ENCODE results near the gene GSDMA.
"Not testable (repeated sequence)": the region's sequence is repeated elsewhere in the genome, so short reads cannot be mapped to it uniquely, and the experiment has no call there.

GSDMA gene

GRCh38 chr17:39999067-39999466 lies 36.3 kb downstream of the GSDMA start:
- no peak for DNase-seq

GRCh38 chr17:40000161-40000560 lies 37.4 kb downstream of the GSDMA start:
- no peak for DNase-seq

GRCh38 chr17:40001335-40001734 lies 38.5 kb downstream of the GSDMA start:
- not testable (repeated sequence) for DNase-seq

- no peak for DNase-seq
These were observed 41.3 kb downstream of the GSDMA start for GRCh38 chr17:40004072-40004471.

- DNase-seq, result no peak
These were observed 41.9 kb downstream of the GSDMA start for GRCh38 chr17:40004712-40005111.

GRCh38 chr17:40005520-40005919 lies 42.7 kb downstream of the GSDMA start:
- DNase-seq, result no peak

GRCh38 chr17:40010946-40011500 lies 48.2 kb downstream of the GSDMA start:
- DNase-seq, result not testable (repeated sequence)

- DNase-seq, result not testable (repeated sequence)
These were observed 49.3 kb downstream of the GSDMA start for GRCh38 chr17:40012017-40012647.

GRCh38 chr17:40014375-40014980 lies 51.7 kb downstream of the GSDMA start:
- no peak for DNase-seq

- no peak for DNase-seq
These were observed 52.5 kb downstream of the GSDMA start, which contains the start of gene CSF3 for GRCh38 chr17:40015005-40015997. Gene CSF3, plus strand, starts transcription at chr17:40015440. Its CDS starts 35 bp downstream, at chr17:40015475.

GRCh38 chr17:40015998-40016985 lies 53.5 kb downstream of the GSDMA start:
- no peak for DNase-seq

GRCh38 chr17:40017422-40018080 lies 54.7 kb downstream of the GSDMA start:
- no peak for DNase-seq

- DNase-seq, result no peak
These were observed 55.7 kb downstream of the GSDMA start for GRCh38 chr17:40018211-40019121.

- no peak for DNase-seq
These were observed 56.6 kb downstream of the GSDMA start for GRCh38 chr17:40019140-40019991.

GRCh38 chr17:40020146-40020545 lies 57.3 kb downstream of the GSDMA start:
- no peak for DNase-seq

- no peak for DNase-seq
These were observed 58.7 kb downstream of the GSDMA start for GRCh38 chr17:40021451-40021971.

GRCh38 chr17:40022497-40022896 lies 59.7 kb downstream of the GSDMA start:
- no peak for DNase-seq

GRCh38 chr17:40022961-40023541 lies 60.2 kb downstream of the GSDMA start:
- DNase-seq, result no peak

Measured in stimulated activated CD4-positive, alpha-beta T cell treated with anti-CD3 and anti-CD28 coated beads, Interleukin-4, amount 100 ng/mL, for 4 hours (primary cell).